ACC112 (cell line): Measurements from ENCODE around the gene ODF2.
"Not testable (repeated sequence)": the region's sequence is repeated elsewhere in the genome, so short reads cannot be mapped to it uniquely, and the experiment has no call there.

Experiments used
- H2AFZ ChIP-seq: fragments of 200-600 bp; sonication (generic); one replicate; pipeline ENCODE4 v1.6.0; 2017; ENCODE audit warnings: antibody characterized with exemption, low read length; ENCODE audit not compliant: unreplicated experiment
- H3K27ac ChIP-seq: fragments of 200-600 bp; sonication (generic); 2 replicates; pipeline ENCODE4 v1.5.1; 2014; ENCODE audit warnings: low read depth, mild to moderate bottlenecking, antibody characterized with exemption, low read length, moderate library complexity
- H3K27me3 ChIP-seq: fragments of 200-600 bp; sonication (generic); 2 replicates; pipeline ENCODE4 v1.6.1; 2014; ENCODE audit warnings: mild to moderate bottlenecking, antibody characterized with exemption, low read length, moderate library complexity, mixed read lengths; ENCODE audit not compliant: insufficient read depth
- H3K36me3 ChIP-seq: fragments of 200-600 bp; sonication (generic); 2 replicates; pipeline ENCODE4 v1.6.1; 2016; ENCODE audit warnings: mild to moderate bottlenecking, antibody characterized with exemption, low read length, moderate library complexity, mixed read lengths; ENCODE audit not compliant: insufficient read depth
- H3K4me1 ChIP-seq: fragments of 200-600 bp; sonication (generic); one replicate; pipeline ENCODE4 v1.6.1; 2016; ENCODE audit warnings: low read length, mixed read lengths; ENCODE audit not compliant: insufficient read depth, unreplicated experiment, control insufficient read depth
- H3K4me3 ChIP-seq: fragments of 200-600 bp; sonication (generic); 2 replicates; pipeline ENCODE4 v1.5.1; 2014; ENCODE audit warnings: mild to moderate bottlenecking, low read depth, low read length
- H3K79me2 ChIP-seq: fragments of 200-600 bp; sonication (generic); one replicate; pipeline ENCODE4 v1.6.0; 2016; ENCODE audit warnings: low read length; ENCODE audit not compliant: control insufficient read depth, unreplicated experiment, insufficient read depth

The ODF2 gene

GRCh38 chr9:128498911-128499310 is 43.1 kb downstream of the ODF2 start:
- peaks cover 15% of the 10 kb centered on the region for H3K36me3 ChIP-seq
- H3K27ac ChIP-seq = no peak overlapping the region
- no peak overlapping the region for H2AFZ ChIP-seq
- H3K79me2 ChIP-seq = no peaks in the 10 kb centered on the region
- no peaks in the 10 kb centered on the region for H3K27me3 ChIP-seq
- H3K4me3 ChIP-seq = no peak overlapping the region
- H3K4me1 ChIP-seq = peaks cover 8% of the 10 kb centered on the region

- no peak overlapping the region for H2AFZ ChIP-seq
- H3K4me1 ChIP-seq = peaks cover 9% of the 10 kb centered on the region
- no peak overlapping the region; the same call in 1 of the 2 replicates for H3K27ac ChIP-seq
- H3K79me2 ChIP-seq = peaks cover 2% of the 10 kb centered on the region
- H3K36me3 ChIP-seq = peaks cover 15% of the 10 kb centered on the region
- no peak overlapping the region for H3K4me3 ChIP-seq
- H3K27me3 ChIP-seq = no peaks in the 10 kb centered on the region
These were observed 44.1 kb downstream of the ODF2 start for GRCh38 chr9:128499920-128500319.

GRCh38 chr9:128503415-128503825 is 47.6 kb downstream of the ODF2 start:
- Histone ChIP-seq H3K4me1 (peaks cover 14% of the 10 kb centered on the region), H3K4me3 (peak overlapping the region; percentile 97), H3K79me2 (peaks cover 15% of the 10 kb centered on the region)
- H3K27me3 ChIP-seq, H2AFZ ChIP-seq, H3K27ac ChIP-seq, H3K36me3 ChIP-seq: not testable (repeated sequence)

GRCh38 chr9:128503870-128504269 is 48.1 kb downstream of the ODF2 start:
- no peaks in the 10 kb centered on the region for H3K27me3 ChIP-seq
- peak overlapping the region; percentile 97 for H3K4me3 ChIP-seq
- no peak overlapping the region for H3K27ac ChIP-seq

GRCh38 chr9:128504485-128505413 is 48.9 kb downstream of the ODF2 start, which contains the start of gene GLE1:
TSS of gene GLE1 (plus strand) at chr9:128504719. CDS start at chr9:128504806, 87 bp downstream.
- H2AFZ ChIP-seq = peak within 1 kb of the TSS; percentile 93
- peaks cover 15% of the 10 kb centered on the region for H3K79me2 ChIP-seq
- H3K4me3 ChIP-seq = peak within 1 kb of the TSS; percentile 97
- peaks cover 14% of the 10 kb centered on the region for H3K4me1 ChIP-seq
- H3K27ac ChIP-seq = peak within 1 kb of the TSS; percentile 15; the same call in 1 of the 2 replicates
- H3K27me3 ChIP-seq = no peaks in the 10 kb centered on the region
- H3K36me3 ChIP-seq = peaks cover 7% of the 10 kb centered on the region; the same call in 1 of the 2 replicates

More at GRCh38 chr9:128503870-128504269, 48.1 kb downstream of the ODF2 start:
- Histone ChIP-seq H3K36me3 (peaks cover 7% of the 10 kb centered on the region; the same call in 1 of the 2 replicates), H3K4me1 (peaks cover 14% of the 10 kb centered on the region), H2AFZ (no peak overlapping the region), H3K79me2 (peaks cover 15% of the 10 kb centered on the region)

GRCh38 chr9:128505414-128505765 is 49.6 kb downstream of the ODF2 start:
- H3K27ac ChIP-seq = no peak overlapping the region
- H2AFZ ChIP-seq = no peak overlapping the region

GRCh38 chr9:128505906-128506305 is 50.1 kb downstream of the ODF2 start:
- H2AFZ ChIP-seq, H3K36me3 ChIP-seq, H3K27ac ChIP-seq, H3K27me3 ChIP-seq: not testable (repeated sequence)
- Histone ChIP-seq H3K4me1 (peaks cover 10% of the 10 kb centered on the region), H3K4me3 (peak overlapping the region; percentile 97), H3K79me2 (peaks cover 15% of the 10 kb centered on the region)

More at GRCh38 chr9:128505414-128505765, 49.6 kb downstream of the ODF2 start:
- Histone ChIP-seq H3K4me1 (peaks cover 14% of the 10 kb centered on the region), H3K36me3 (peaks cover 7% of the 10 kb centered on the region; the same call in 1 of the 2 replicates), H3K4me3 (peak overlapping the region; percentile 97), H3K27me3 (no peaks in the 10 kb centered on the region), H3K79me2 (peaks cover 15% of the 10 kb centered on the region)

DNA sequence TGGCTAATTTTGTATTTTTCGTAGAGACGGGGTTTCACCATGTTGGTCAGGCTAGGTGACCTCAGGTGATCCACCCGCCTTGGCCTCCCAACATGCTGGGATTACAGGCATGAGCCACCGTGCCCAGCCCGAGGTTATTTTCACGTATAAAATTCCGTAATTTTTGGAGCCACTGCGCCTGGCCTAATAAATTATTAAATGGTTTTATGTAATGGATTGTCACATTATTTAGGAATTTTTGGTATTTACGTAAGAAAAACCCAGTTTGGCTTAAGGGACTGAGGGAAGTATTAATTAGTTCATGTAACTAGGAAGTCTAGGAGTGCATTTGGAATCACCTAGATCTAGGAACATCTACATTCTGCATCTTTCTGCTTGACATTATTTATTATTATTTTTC is 57.0 kb downstream of the ODF2 start:
- H3K27me3 ChIP-seq = no peaks in the 10 kb centered on the region
- H2AFZ ChIP-seq = no peak overlapping the region
- H3K4me3 ChIP-seq = no peak overlapping the region
- H3K79me2 ChIP-seq = no peaks in the 10 kb centered on the region
- H3K4me1 ChIP-seq = no peaks in the 10 kb centered on the region
- peaks cover 16% of the 10 kb centered on the region for H3K36me3 ChIP-seq
- no peak overlapping the region for H3K27ac ChIP-seq

GRCh38 chr9:128521956-128522355 is 66.2 kb downstream of the ODF2 start:
- no peak overlapping the region for H3K27ac ChIP-seq
- H2AFZ ChIP-seq = no peak overlapping the region
- H3K79me2 ChIP-seq = no peaks in the 10 kb centered on the region
- no peaks in the 10 kb centered on the region for H3K27me3 ChIP-seq
- H3K4me1 ChIP-seq = peaks cover 9% of the 10 kb centered on the region
- H3K4me3 ChIP-seq = no peak overlapping the region
- peaks cover 13% of the 10 kb centered on the region for H3K36me3 ChIP-seq

DNA sequence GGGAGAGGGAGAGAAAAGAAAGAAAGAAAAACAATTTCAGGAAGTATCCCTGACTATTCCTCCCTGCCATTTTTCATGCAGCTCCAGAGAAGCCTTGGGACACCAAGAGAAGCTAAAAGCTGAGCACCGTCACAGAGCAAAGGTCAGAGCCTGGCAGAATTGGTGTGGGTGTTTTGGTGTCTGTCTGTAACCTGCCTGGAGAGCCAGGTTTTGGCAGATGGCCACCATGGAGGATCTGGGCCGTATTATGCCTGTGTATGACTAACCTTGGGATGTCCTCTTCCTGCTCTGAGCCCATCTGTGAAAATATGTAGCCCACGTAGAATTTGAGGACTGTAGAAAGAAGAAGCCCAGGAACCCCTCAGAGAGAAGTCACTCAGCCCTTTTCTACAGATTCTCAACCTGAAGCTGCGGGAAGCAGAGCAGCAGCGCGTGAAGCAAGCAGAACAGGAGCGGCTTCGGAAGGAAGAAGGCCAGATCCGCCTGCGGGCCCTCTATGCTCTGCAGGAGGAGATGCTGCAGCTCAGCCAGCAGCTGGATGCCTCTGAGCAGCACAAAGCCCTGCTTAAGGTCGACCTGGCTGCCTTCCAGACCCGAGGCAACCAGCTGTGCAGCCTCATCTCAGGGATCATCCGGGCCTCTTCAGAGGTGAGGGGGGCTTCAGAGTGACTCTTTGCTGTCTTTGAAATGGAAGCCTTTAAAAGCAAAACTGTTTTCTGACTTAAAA is 67.6 kb downstream of the ODF2 start:
- Histone ChIP-seq H3K79me2 (no peaks in the 10 kb centered on the region), H2AFZ (no peak overlapping the region), H3K4me3 (no peak overlapping the region), H3K27ac (no peak overlapping the region), H3K27me3 (no peaks in the 10 kb centered on the region), H3K36me3 (peaks cover 12% of the 10 kb centered on the region), H3K4me1 (peaks cover 9% of the 10 kb centered on the region)
